Neutrophil (primary cell): ENCODE measurements around the gene ZFPL1.

Experiments used
- H3K27ac ChIP-seq: fragments of 200-600 bp; sonication (generic); 2 replicates; pipeline ENCODE4 v1.5.1; 2016; ENCODE audit warnings: mild to moderate bottlenecking, moderate library complexity
- H3K27me3 ChIP-seq: fragments of 200-600 bp; sonication (generic); 2 replicates; pipeline ENCODE4 v1.6.0; 2016; ENCODE audit warnings: mild to moderate bottlenecking
- H3K36me3 ChIP-seq: fragments of 200-600 bp; sonication (generic); 2 replicates; pipeline ENCODE4 v1.5.1; 2017
- H3K4me1 ChIP-seq, 2 experiments: fragments of 200-600 bp in 1 of 2; sonication (generic) in 1 of 2; 1 replicate in 1 of 2; 2 replicates in 1 of 2; pipeline versions ENCODE4 v1.5.1 to v1.6.1; 2013 to 2016; ENCODE audit warnings: low read depth in 1 of 2, low read length in 1 of 2, mild to moderate bottlenecking in 1 of 2, moderate library complexity in 1 of 2; ENCODE audit not compliant: control insufficient read depth in 1 of 2, insufficient read depth in 1 of 2
- H3K4me3 ChIP-seq, 2 experiments: fragments of 200-600 bp in 1 of 2; sonication (generic) in 1 of 2; 1 replicate in 1 of 2; 2 replicates in 1 of 2; pipeline ENCODE4 v1.5.1; 2013 to 2016; ENCODE audit warnings: low read depth in 1 of 2, low read length in 1 of 2, mild to moderate bottlenecking in 1 of 2, moderate library complexity in 1 of 2
- H3K9me3 ChIP-seq: fragments of 200-600 bp; sonication (generic); 2 replicates; pipeline ENCODE4 v1.5.1; 2016
- CTCF ChIP-seq: fragments of 200-600 bp; sonication (generic); IDR thresholded peaks from 2 replicates; pipeline ENCODE4 v1.5.1; 2016; ENCODE audit warnings: antibody characterized with exemption

Gene ZFPL1

GRCh38 chr11:65121865-65122696 is 38.1 kb downstream of the ZFPL1 start, which contains the start of the genes FAU and MRPL49:
FAU (minus strand) TSS chr11:65122134; CDS start chr11:65121813, 321 bp downstream.
MRPL49 (plus strand) TSS chr11:65122321; CDS start chr11:65122347, 26 bp downstream.
- peaks cover 35 to 37% of the 10 kb centered on the region in 2 experiments for H3K4me1 ChIP-seq
- no peaks in the 10 kb centered on the region for H3K9me3 ChIP-seq
- H3K27ac ChIP-seq: peak within 1 kb of the TSS; percentile 90
- peaks cover 64% of the 10 kb centered on the region for H3K36me3 ChIP-seq
- TF ChIP-seq CTCF: no peak
- peak within 1 kb of the TSS; percentile 79 to 91 for H3K4me3 ChIP-seq
- H3K27me3 ChIP-seq: no peaks in the 10 kb centered on the region

- peaks cover 72% of the 10 kb centered on the region for H3K36me3 ChIP-seq
- no peak overlapping the region for H3K27ac ChIP-seq
- H3K4me1 ChIP-seq: peaks cover 24 to 25% of the 10 kb centered on the region in 2 experiments
- no peak for TF ChIP-seq CTCF
- H3K27me3 ChIP-seq: no peaks in the 10 kb centered on the region
- no peaks in the 10 kb centered on the region for H3K9me3 ChIP-seq
- no peak overlapping the region for H3K4me3 ChIP-seq
Measured at GRCh38 chr11:65124480-65125196, 40.6 kb downstream of the ZFPL1 start.

GRCh38 chr11:65125197-65126056 is 41.4 kb downstream of the ZFPL1 start:
- Histone ChIP-seq H3K27ac (no peak overlapping the region), H3K9me3 (no peaks in the 10 kb centered on the region)

GRCh38 chr11:65126624-65127274 is 42.7 kb downstream of the ZFPL1 start:
- no peak for TF ChIP-seq CTCF
- Histone ChIP-seq H3K9me3 (no peaks in the 10 kb centered on the region), H3K4me3 (no peak overlapping the region), H3K27me3 (no peaks in the 10 kb centered on the region), H3K4me1 (peaks cover 11 to 13% of the 10 kb centered on the region in 2 experiments), H3K27ac (no peak overlapping the region), H3K36me3 (peaks cover 75% of the 10 kb centered on the region)

More at GRCh38 chr11:65125197-65126056, 41.4 kb downstream of the ZFPL1 start:
- no peak overlapping the region for H3K4me3 ChIP-seq
- peaks cover 72% of the 10 kb centered on the region for H3K36me3 ChIP-seq
- no peak for TF ChIP-seq CTCF
- no peaks in the 10 kb centered on the region for H3K27me3 ChIP-seq
- peaks cover 22 to 24% of the 10 kb centered on the region in 2 experiments for H3K4me1 ChIP-seq
